Breast epithelium (tissue), 4 donors: ENCODE results near the gene AGAP1. TPM values are rescaled to one million over a fixed set of nuclear protein-coding genes. Genes with fewer than 3 reads are reported as not detected.
"Not testable (repeated sequence)": the region's sequence is repeated elsewhere in the genome, so short reads cannot be mapped to it uniquely, and the experiment has no call there.

ENCODE experiments used
- DNase-seq, 2 donors: peaks; one replicate each; pipeline ENCODE4 v3.0.0-alpha.2; 2019; ENCODE audit warnings: low spot score in 2 of 2
- H3K27ac ChIP-seq, 2 donors: fragments of 200-600 bp; sonication (generic) in 1 of 2; one replicate each; pipeline ENCODE4 v1.5.1; 2016 to 2019; ENCODE audit warnings: mild to moderate bottlenecking in 1 of 2
- H3K27me3 ChIP-seq, 2 donors: fragments of 200-600 bp; sonication (generic) in 1 of 2; one replicate each; pipeline versions ENCODE4 v1.5.1 to v1.6.0; 2017 to 2019; ENCODE audit warnings: control low read depth in 1 of 2, mild to moderate bottlenecking in 1 of 2
- H3K36me3 ChIP-seq: fragments of 200-600 bp; one replicate; pipeline ENCODE4 v1.5.1; 2019
- H3K4me1 ChIP-seq, 2 donors: fragments of 200-600 bp; sonication (generic); one replicate each; pipeline ENCODE4 v1.5.1; 2016 to 2019; ENCODE audit warnings: control low read depth in 1 of 2
- H3K4me3 ChIP-seq, 3 donors: fragments of 200-600 bp; sonication (generic); 1 replicate in 2 of 3; 2 replicates in 1 of 3; pipeline ENCODE4 v1.5.1; 2016 to 2019; ENCODE audit warnings: mild to moderate bottlenecking in 3 of 3, moderate library complexity in 2 of 3
- H3K9me3 ChIP-seq, 2 donors: fragments of 200-600 bp; sonication (generic) in 1 of 2; one replicate each; pipeline ENCODE4 v1.5.1; 2016 to 2019; ENCODE audit warnings: control low read depth in 1 of 2
- CTCF ChIP-seq, 3 donors: fragments of 450-650 bp; IDR thresholded peaks; one replicate each; pipeline ENCODE4 v1.5.1; 2016 to 2017; ENCODE audit warnings: antibody characterized with exemption in 3 of 3, mild to moderate bottlenecking in 3 of 3, moderate library complexity in 3 of 3
- POLR2A ChIP-seq: fragments of 450-650 bp; IDR thresholded peaks from one replicate; pipeline ENCODE4 v1.6.1; 2016; ENCODE audit warnings: antibody characterized with exemption, mild to moderate bottlenecking, moderate library complexity
- POLR2AphosphoS5 ChIP-seq, 3 donors: sonication (generic); formaldehyde crosslinking; IDR thresholded peaks; one replicate each; pipeline ENCODE4 v1.6.1; 2017; ENCODE audit warnings: antibody characterized with exemption in 3 of 3
- intact Hi-C: fragments of 100-400 bp; cut with DNase I; formaldehyde crosslinking; loops from one replicate; pipeline ENCODE4 v1.15.1; 2023; ENCODE audit warnings: low total_unique reads
- total RNA-seq, 3 donors: library from RNA; depleted of rRNA; stranded (reverse); fragments of >200 nt; gene quantifications; one replicate each; pipeline ENCODE4 v1.1.0, GENCODE V29; 2016

The AGAP1 gene
- total RNA-seq, 3 donors from 2014 or later: 19.7 to 27.1 (median 25.9) TPM

DNA sequence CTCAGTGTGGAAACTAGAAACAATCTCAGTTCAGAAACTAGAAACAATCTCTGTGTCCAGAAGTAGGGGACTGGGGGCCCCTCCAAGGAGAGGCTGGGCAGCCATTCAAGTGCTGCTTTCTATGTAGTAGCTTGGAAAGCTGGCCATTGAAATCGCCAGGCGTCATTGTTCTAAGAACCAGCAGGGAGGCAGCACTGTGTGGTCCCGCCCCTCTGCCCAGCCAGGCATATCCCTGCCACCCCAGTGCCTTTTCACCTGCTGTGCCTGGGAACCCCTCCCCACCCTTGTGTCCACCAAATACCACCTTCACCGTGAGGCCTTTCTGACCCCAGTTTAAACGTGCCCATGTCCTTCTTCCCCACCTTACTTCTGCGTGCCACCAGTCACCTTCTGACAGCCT is 452.7 kb downstream of the AGAP1 start:
- H3K4me1 ChIP-seq: no peaks in the 10 kb centered on the region
- no peak overlapping the region for H3K27ac ChIP-seq
- H3K4me3 ChIP-seq: no peak overlapping the region
- TF ChIP-seq CTCF (IDR thresholded peaks at IDR 0.05): no peak
- no peak for TF ChIP-seq POLR2AphosphoS5 (IDR thresholded peaks at IDR 0.05)
- TF ChIP-seq POLR2A: no peak
- H3K36me3 ChIP-seq: no peaks in the 10 kb centered on the region
- no peaks in the 10 kb centered on the region for H3K27me3 ChIP-seq
- DNase-seq: no peak
- intact Hi-C loops: no loop called here
- H3K9me3 ChIP-seq: no peaks in the 10 kb centered on the region

- DNase-seq, H3K36me3 ChIP-seq, intact Hi-C loops, H3K27me3 ChIP-seq, H3K4me3 ChIP-seq, H3K27ac ChIP-seq, H3K4me1 ChIP-seq, H3K9me3 ChIP-seq: not testable (repeated sequence)
These were observed 453.2 kb downstream of the AGAP1 start for GRCh38 chr2:235947055-235947454.

DNA sequence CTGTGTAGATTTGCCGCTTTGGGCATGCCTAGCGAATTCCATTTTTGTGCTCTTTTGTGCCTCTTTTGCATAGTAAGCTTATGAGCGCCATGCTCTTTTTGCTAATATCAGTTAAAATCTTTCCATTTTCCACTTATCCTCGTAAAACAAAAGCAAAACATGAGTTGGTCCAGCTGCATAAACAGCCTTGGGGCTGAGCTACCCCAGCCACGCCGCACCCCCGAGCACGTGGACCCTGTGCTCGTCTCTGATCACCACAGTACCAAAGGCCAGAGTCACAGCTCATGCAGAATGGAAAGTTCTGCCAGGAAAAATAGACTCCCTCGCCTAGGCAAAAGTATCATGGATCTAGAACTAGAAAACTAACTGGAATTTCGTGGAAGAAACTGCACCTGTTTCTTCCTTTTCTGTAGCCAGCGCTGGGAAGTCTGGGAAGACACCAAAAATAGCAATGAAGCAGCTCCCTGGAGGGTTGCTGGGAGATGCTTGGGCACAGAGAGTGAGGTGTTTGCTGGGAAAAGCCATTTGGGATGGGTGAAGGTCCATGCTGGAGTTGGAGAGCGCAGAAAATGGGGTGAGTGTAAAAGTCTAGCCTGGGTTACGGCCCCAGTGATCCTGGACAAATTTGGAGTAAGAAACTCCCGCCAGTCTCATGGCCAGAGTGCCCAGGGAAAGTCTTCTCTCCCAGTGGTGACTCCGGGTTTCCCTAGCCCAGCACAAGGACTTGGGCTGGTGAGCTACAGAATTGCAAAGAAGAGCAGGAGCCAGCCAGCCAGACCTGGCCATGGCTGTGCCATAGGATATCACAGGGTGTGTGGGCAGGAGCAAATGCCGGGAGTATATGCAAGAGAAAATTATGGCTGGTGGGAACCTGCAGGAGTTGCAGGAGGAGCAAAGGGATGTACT is 456.0 kb downstream of the AGAP1 start:
- Histone ChIP-seq H3K36me3 (no peaks in the 10 kb centered on the region), H3K4me3 (no peak overlapping the region), H3K27me3 (no peaks in the 10 kb centered on the region), H3K27ac (no peak overlapping the region), H3K4me1 (no peaks in the 10 kb centered on the region), H3K9me3 (no peaks in the 10 kb centered on the region)
- TF ChIP-seq POLR2A (no peak), POLR2AphosphoS5 (IDR thresholded peaks at IDR 0.05) (no peak), CTCF (IDR thresholded peaks at IDR 0.05) (no peak)
- no peak for DNase-seq
- intact Hi-C loops: no loop called here

GRCh38 chr2:235950473-235950809 is 456.6 kb downstream of the AGAP1 start:
- Histone ChIP-seq H3K9me3 (no peaks in the 10 kb centered on the region), H3K4me3 (no peak overlapping the region), H3K27me3 (no peaks in the 10 kb centered on the region), H3K36me3 (no peaks in the 10 kb centered on the region), H3K27ac (no peak overlapping the region), H3K4me1 (no peaks in the 10 kb centered on the region)
- intact Hi-C loops: no loop called here
- DNase-seq: no peak
- TF ChIP-seq POLR2A (no peak), POLR2AphosphoS5 (IDR thresholded peaks at IDR 0.05) (no peak), CTCF (IDR thresholded peaks at IDR 0.05) (no peak)

GRCh38 chr2:235951493-235951892 is 457.6 kb downstream of the AGAP1 start:
- intact Hi-C loops: no loop called here
- DNase-seq: no peak
- Histone ChIP-seq H3K9me3 (no peaks in the 10 kb centered on the region), H3K36me3 (no peaks in the 10 kb centered on the region), H3K27me3 (no peaks in the 10 kb centered on the region), H3K4me3 (no peak overlapping the region), H3K4me1 (no peaks in the 10 kb centered on the region), H3K27ac (no peak overlapping the region)
- TF ChIP-seq POLR2AphosphoS5 (IDR thresholded peaks at IDR 0.05) (no peak), POLR2A (no peak), CTCF (IDR thresholded peaks at IDR 0.05) (no peak)
